Colonic mucosa (tissue), 4 donors: ENCODE measurements around the gene FNDC3B. TPM values are rescaled to one million over a fixed set of nuclear protein-coding genes. Genes with fewer than 3 reads are reported as not detected.

Source experiments
- DNase-seq: peaks from one replicate; pipeline ENCODE4 v3.0.0-alpha.2; 2020
- H3K27ac ChIP-seq: fragments of 200-600 bp; one replicate; pipeline ENCODE4 v1.8.0; 2021
- H3K27me3 ChIP-seq: fragments of 200-600 bp; one replicate; pipeline ENCODE4 v1.8.0; 2021
- H3K36me3 ChIP-seq: fragments of 200-600 bp; one replicate; pipeline ENCODE4 v1.8.0; 2021
- H3K4me1 ChIP-seq: fragments of 200-600 bp; one replicate; pipeline ENCODE4 v1.8.0; 2021; ENCODE audit warnings: mild to moderate bottlenecking
- H3K4me3 ChIP-seq: fragments of 200-600 bp; one replicate; pipeline ENCODE4 v1.8.0; 2021
- H3K9ac ChIP-seq, 2 donors: one replicate each; pipeline ENCODE4 v1.7.0; 2013; ENCODE audit warnings: control low read depth in 2 of 2, low read depth in 2 of 2, low read length in 2 of 2
- H3K9me3 ChIP-seq: fragments of 200-600 bp; one replicate; pipeline ENCODE4 v1.8.0; 2021
- CTCF ChIP-seq: fragments of 200-600 bp; IDR thresholded peaks from one replicate; pipeline ENCODE4 v1.8.0; 2022; ENCODE audit warnings: antibody characterized with exemption, mild to moderate bottlenecking
- intact Hi-C: fragments of 100-400 bp; cut with DNase I; formaldehyde crosslinking; loops from one replicate; pipeline ENCODE4 v1.14.1; 2022
- total RNA-seq, 2 donors: library from RNA; stranded (reverse); fragmentation: NEBNext Ultra II Directional in 1 of 2; extraction: Animal tissue kit (Norgen Biotek cat#: 25700) in 1 of 2; gene quantifications; one replicate each; pipeline ENCODE4 v1.2.1, GENCODE V29; 2021
- donor health status: healthy.
- donor health status: DM: no; HTN: no; CAD: no.
- donor health status: DM: no; HTN: no; CAD: no.

FNDC3B gene
- total RNA-seq, 2 donors from 2014 or later: 66.7 to 142 TPM

- Histone ChIP-seq H3K9ac (no peak overlapping the region), H3K36me3 (peaks cover 11% of the 10 kb centered on the region), H3K4me1 (no peaks in the 10 kb centered on the region), H3K27ac (no peak overlapping the region), H3K27me3 (no peaks in the 10 kb centered on the region), H3K9me3 (no peaks in the 10 kb centered on the region), H3K4me3 (no peak overlapping the region)
- no peak for TF ChIP-seq CTCF
- DNase-seq: no peak
- intact Hi-C loops: no loop called here
Observed at GRCh38 chr3:172276103-172276502, 236.7 kb downstream of the FNDC3B start.

GRCh38 chr3:172277151-172277652 is 237.8 kb downstream of the FNDC3B start:
- DNase-seq: no peak
- Histone ChIP-seq H3K4me3 (no peak overlapping the region), H3K36me3 (peaks cover 4% of the 10 kb centered on the region), H3K27me3 (no peaks in the 10 kb centered on the region), H3K27ac (no peak overlapping the region), H3K9ac (no peak overlapping the region), H3K4me1 (no peaks in the 10 kb centered on the region), H3K9me3 (no peaks in the 10 kb centered on the region)
- intact Hi-C loops: no loop called here
- no peak for TF ChIP-seq CTCF

DNA sequence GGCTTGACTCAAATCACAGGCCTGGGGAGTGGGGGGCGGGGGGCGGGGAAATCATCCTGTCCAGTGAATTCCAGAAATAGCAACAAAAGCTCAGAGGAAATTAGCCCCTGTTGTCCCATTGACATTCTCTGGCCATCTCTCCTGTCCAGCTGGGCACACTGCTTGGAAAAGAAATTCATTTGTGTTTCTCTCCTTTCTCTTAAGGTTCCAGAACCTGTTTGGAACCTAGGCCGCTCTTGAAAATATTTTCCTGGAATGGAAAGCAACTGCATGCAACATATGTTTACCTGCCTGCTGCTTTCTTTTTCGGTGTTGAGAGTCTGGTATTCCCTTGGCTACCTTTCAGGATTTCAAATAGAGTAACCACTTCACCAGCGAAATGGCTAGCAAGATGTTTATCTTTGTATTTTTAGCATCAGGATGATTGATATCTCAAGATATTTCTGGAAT is 239.8 kb downstream of the FNDC3B start:
- Histone ChIP-seq H3K4me3 (no peak overlapping the region), H3K4me1 (no peaks in the 10 kb centered on the region), H3K36me3 (no peaks in the 10 kb centered on the region), H3K27me3 (no peaks in the 10 kb centered on the region), H3K27ac (no peak overlapping the region), H3K9me3 (no peaks in the 10 kb centered on the region), H3K9ac (no peak overlapping the region)
- no peak for DNase-seq
- TF ChIP-seq CTCF: no peak
- intact Hi-C loops: no loop called here

- DNase-seq: no peak
- Histone ChIP-seq H3K27ac (no peak overlapping the region), H3K27me3 (no peaks in the 10 kb centered on the region), H3K9ac (no peak overlapping the region), H3K9me3 (no peaks in the 10 kb centered on the region), H3K36me3 (no peaks in the 10 kb centered on the region), H3K4me1 (no peaks in the 10 kb centered on the region), H3K4me3 (no peak overlapping the region)
- no peak for TF ChIP-seq CTCF
- intact Hi-C loops: no loop called here
Observed at GRCh38 chr3:172279974-172280373, 240.6 kb downstream of the FNDC3B start.

DNA sequence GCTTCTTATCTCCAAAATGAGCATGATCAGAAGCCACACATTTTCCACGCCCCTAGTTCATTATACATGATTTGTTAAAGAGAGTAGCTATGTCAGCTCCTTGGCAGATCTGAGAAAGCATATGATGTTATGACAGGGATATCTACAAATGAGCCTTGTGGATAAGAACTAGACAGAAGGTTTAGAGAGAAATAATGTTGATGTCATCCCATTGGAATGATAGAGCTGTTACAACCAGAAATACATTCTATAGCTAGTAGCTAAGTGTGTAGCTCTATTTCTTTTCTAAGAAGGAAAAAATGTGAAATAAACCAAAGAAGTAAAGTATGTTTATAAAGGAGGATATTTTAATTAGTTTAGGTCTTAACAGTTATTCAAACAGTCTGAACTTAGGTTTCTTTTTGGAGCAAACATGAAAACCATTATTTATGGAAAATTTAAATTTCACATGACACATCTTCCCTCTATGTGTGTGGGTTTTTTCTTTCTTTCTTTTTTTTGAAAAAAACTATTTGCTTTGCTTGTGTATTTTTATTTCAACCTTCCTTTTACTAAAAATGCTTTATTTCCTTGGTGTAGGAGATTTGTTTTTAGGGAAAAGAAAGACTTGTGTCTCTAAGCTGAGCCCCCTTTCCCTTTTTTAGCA is 241.2 kb downstream of the FNDC3B start:
- Histone ChIP-seq H3K4me1 (no peaks in the 10 kb centered on the region), H3K27ac (no peak overlapping the region), H3K27me3 (no peaks in the 10 kb centered on the region), H3K4me3 (no peak overlapping the region), H3K36me3 (no peaks in the 10 kb centered on the region), H3K9me3 (no peaks in the 10 kb centered on the region), H3K9ac (no peak overlapping the region)
- intact Hi-C loops: no loop called here
- no peak for TF ChIP-seq CTCF
- no peak for DNase-seq
